ENCODE results near the gene MED29.

GRCh38 chr19:39385629-39386411, 5.4 kb upstream of the MED29 start:
- TF ChIP-seq ZNF549 (CRISPR knock-in tag; IDR thresholded peaks at IDR 0.05): no peak
- TF ChIP-seq CTCF (CRISPR knock-in tag; IDR thresholded peaks at IDR 0.05): no peak
- no peak for TF ChIP-seq CAMTA2 (CRISPR knock-in tag; IDR thresholded peaks at IDR 0.05; ENCODE audit: borderline replicate concordance)
- no peak for TF ChIP-seq POLR2AphosphoS2 (IDR thresholded peaks at IDR 0.05; ENCODE audit: low read depth, low read length)
- TF ChIP-seq SETDB1 (CRISPR knock-in tag; IDR thresholded peaks at IDR 0.05; ENCODE audit: borderline replicate concordance): no peak

Data from HepG2 (cell line).